SH-SY5Y (cell line): ENCODE results near the gene RIN1.

Source experiments
- GATA2 ChIP-seq: IDR thresholded peaks from 2 replicates; pipeline ENCODE4 v1.6.1; 2011; ENCODE audit warnings: mild to moderate bottlenecking, low read depth, low read length
- GATA3 ChIP-seq: IDR thresholded peaks from 2 replicates; pipeline ENCODE4 v1.6.1; 2011; ENCODE audit warnings: low read depth, mild to moderate bottlenecking, low read length, moderate library complexity

RIN1 gene

DNA sequence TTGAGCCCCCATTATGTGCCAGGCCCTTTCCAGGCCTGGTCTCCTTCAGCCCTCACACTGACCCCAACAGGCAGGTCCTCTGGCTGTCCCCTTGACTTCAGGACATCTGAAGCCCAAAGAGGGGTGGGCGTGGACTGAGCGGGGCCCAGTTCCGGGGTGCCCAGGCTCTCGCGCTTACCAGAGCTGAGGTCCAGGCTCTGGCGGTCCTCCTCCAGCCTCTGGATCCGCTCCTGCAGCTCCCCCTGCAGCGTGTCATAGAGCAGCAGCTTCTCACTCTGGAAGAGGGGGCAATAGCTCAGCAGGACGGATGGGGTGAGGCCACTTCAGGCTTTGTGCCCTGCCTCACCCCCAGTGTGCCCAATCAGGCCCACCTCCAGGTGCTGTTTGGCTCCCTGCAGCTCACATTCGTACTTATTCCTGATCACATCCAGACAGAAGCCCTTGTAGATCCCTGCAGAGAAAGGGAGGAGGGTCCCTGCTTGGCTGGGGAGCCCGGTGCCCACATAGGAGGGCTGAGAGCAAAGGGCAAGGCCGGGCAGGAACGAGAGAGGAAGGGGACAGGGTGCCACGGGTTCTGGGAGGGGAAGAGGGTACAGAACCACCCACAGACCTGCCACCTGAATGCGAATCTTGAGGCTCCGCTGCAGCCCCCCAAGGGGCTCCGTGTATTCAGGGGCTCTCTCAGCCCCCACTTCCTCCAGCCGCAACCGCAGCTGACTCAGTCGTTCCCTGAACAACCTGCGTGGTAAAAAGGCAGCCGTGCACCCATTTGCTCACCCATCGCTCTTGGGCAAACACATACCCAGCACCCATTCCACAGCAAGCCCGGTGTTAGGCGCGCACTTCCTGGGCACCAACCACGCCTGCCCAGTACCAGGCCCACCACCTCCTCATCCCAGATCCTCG, 4.6 kb upstream of the RIN1 start:
- TF ChIP-seq GATA2, result no peak

DNA sequence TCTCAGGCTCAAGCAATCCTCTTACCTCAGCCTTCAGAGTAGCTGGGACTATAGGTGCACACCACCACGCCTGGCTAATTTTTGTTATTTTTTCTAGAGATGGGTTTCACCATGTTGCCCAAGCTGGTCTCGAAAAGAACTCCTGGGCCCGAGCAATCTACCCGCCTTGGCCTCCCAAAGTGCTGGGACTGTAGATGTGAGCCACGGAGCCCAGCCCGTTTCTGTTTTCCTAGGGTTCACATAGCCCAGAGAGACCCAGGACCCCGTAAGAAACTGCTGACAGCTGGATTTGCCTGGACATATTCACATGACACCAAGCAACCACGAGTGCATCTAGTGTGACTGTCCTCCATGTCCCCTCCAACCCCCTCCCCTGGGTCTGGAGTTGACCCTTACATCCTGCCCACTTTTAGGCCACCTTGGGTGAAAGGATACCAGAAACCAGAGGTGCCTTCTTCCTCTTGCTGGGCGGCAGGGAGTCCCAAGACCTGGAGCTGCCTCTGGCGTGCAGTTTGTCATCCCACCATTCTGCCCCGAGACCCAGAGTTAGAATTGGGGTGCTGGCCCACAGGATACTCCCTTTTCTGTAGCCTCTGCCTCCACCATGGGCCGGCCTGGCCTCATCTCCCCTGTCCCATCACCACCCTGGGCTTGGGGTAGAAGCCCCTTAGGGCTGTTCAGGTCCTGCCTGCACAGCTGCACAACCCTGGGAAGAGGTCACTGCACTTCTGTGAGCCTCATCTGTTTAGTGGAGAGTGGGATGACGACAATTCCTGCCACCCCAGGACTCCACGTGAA, 3.7 kb upstream of the RIN1 start:
- no peak for TF ChIP-seq GATA3
- TF ChIP-seq GATA2, result no peak

DNA sequence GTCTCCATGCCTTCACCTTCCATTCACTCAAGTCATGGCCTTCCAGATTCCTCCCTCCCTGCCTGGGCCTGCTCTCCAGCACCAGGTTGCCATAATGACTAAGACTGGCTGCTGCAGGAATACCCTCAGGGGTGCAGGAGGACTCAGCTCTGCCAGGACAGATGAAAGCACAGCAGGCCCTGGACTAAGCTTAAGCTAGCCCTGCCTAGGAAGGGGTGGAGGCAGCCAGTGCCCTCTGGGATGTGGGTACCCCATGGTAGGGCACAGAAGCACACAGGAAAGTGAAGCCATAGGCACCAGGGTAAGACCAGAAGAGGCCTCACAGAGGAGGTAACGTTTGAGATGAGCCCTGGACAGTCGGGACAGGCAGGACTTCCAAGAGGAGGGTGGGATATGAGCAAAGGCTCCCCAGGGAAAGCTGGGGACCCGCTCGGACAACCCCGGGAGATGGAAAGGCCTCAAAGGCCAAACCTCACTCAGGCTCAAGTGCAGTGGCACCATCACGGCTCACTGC, 3.0 kb upstream of the RIN1 start:
- no peak for TF ChIP-seq GATA3
- TF ChIP-seq GATA2, result no peak

DNA sequence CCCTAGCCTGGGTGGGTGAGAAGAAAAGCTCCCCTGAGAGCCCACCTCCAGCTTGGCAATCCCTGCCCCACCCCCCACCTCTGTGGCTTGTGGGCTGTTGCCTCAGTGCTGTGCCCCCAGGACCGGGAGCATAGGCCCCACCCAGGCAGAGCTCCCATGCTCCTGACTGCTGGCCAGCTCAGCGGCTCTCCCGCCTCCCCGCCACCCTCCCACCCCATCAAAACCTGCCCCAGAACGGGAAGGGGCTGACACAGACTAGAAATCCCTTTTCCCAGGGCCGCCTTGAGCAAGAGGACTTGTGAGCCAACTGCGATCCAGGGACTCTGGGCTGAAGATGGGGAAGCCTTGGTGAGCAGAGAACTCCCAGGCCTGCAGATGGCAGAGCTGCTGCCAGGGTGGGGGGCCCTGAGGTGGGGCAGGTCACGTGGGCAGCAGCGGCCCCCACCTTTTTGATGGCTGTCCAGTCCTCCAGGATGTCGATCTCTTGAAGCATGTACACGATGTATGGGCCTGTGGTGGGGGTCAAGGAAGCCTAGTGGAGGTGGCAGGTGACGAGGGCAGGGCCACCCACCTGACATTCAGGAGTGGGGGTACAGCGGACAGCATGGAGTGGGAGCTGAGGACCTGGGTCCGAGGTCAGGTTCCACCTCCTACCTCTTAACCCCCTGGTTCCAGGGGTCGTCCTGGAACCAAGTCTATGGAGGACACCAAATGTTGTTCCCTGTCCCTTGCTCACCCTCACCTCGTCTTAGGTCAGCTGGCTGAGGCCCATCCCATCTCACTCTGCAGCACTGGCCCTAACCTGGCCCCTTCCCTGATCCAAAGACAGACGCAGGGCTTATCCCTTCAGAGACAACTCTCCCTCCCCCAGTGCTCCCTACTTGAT, 2.3 kb upstream of the RIN1 start:
- TF ChIP-seq GATA3 (no peak), GATA2 (no peak)

DNA sequence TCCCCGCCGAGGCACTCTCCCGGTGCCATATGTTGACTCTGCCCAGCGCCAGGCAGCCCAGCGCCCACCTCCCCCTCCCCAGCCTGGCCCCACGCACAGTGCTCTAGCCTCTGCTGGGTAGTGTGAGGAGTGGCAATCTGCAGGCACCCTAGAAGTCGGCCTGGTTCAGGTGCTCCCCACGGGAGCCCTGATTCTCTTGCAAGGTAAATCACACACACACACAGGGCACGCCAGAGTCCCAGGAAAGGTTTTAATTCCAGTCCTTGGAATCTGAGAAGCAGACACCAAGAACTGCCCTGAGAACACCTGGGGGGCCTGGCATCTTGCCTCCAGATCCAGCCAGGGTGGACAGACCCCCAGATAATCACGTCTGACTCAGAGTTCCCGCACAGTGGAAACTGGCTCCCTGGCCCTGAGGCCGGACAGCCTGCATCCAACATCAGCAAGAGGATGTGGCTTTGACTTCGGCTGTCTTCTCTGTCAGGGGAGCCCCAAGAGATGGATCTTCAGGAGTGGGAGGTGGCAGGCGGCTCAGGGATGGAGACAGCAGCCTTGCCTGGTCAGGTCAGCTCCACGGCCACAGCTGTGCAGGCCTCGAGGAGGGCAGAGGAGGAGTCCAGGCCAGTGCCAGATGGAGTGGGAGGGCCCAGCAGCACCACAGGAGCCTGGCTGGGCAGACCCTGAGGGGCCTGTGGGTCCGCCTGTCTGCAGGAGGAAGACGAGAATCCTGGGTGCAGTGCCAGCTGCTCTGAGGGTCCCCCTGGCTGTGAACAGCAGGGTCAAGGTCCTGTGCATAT, 1.1 kb upstream of the RIN1 start:
- TF ChIP-seq GATA3 (no peak), GATA2 (no peak)

DNA sequence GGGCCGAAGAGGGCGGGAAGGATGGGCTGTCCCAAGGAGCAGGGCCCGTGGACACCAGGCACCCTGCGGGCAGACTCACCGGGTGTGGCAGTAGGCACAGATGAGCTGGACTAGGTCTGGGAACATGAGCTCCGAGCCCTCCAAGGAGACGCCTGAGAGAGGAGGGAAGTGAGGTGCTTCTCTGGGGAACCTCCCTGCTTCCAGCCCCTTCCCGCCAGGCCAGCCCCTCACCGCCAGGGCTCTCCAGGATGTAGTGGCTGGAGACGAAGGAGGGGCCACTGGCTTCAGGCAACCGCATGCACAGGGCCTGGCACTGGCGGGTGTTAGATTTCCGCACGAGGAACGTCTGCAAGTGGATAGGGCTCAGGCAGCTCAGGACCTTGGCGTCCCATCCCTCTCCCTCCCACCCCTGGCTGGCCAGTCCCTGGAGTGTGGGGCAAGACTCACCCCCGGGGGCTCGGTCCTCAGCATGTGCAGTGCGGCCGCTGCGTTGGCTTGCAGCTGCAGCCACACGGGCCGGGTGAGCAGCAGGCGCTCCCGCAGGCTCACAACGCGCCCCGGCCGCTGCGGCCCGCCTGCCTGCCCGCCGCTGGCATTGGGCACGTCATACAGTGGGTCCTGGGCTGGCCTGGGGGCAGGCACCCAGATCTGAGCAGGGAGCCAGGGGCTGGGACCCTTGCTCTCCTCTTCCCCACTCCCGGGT, 552 bp downstream of the RIN1 start:
- TF ChIP-seq GATA2 (no peak), GATA3 (no peak)

DNA sequence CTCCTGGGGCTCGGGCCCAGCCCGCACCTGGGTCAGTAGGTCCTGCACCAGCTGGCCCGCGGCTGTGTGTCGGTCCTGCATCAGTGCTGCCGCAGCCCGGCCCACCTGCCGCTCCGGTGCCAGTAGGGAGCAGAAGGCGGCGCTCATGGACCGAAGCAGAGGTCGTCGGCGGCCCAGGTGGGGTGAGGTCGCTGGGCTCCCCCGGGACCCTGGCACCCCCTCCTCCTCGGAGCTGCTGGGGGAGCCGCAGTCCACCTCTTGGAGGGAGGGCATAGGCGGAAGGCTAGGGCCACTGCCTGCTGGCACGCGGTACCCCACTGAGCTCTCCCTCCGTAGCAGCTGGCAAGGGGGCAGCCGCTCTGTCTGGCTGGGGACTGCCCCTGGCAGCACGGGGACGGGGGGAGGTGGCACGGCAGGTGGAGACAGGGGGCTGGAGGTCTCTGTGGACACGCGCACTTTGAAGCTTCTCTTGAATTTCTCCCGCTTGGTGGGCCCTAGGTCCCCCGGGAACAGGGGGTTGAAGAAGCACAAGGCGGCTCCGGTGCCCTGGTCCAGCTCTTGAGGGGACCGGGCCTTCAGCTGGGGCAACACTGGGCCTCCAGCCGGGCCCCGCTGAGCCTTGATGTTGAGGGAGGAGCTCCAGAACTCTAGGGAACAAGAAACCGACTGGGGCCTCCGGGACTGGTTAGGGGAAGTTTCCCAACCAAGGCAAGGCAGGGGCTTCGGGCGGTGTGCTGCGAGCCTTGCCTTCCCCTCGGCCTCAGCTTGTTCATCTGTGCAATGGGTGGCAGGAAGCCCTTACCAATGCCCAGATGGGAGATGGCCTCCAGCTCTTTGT, 1.4 kb downstream of the RIN1 start:
- TF ChIP-seq GATA3, result no peak
- no peak for TF ChIP-seq GATA2

DNA sequence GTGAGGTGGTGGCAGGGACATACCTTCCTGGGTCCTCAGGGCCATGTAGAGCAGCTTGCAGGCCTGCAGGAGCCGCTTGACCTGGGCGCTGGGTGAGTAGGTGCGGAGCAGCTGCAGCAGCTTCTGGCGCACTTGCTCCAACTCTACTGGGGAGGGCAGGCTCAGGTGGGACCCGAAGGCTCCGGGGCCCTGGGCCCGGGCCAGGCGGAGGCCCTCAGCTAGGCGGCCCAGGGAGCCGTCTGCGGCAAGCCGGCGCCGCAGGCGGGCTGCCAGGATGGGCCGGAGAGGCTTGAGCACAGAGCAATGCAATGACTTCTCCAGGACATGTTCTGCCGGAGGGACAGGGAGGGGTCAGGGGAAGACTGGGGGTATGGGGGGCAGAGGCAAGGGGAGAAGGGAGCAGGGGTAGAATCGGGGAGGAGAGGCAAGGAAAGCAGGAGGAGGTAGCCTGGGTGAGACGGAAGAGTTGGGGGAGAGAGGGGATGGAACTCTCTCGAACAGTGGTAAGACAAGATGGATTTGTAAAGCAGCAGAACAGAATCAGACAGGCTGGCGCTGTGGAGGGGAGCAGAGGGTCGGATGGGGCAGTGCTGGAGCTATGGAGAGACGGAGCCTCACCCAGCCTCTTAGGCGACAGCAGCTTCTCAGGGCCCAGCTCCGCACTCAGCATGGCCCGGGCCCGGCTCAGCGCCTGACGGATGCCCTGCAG, 2.2 kb downstream of the RIN1 start:
- TF ChIP-seq GATA3 (no peak), GATA2 (no peak)

DNA sequence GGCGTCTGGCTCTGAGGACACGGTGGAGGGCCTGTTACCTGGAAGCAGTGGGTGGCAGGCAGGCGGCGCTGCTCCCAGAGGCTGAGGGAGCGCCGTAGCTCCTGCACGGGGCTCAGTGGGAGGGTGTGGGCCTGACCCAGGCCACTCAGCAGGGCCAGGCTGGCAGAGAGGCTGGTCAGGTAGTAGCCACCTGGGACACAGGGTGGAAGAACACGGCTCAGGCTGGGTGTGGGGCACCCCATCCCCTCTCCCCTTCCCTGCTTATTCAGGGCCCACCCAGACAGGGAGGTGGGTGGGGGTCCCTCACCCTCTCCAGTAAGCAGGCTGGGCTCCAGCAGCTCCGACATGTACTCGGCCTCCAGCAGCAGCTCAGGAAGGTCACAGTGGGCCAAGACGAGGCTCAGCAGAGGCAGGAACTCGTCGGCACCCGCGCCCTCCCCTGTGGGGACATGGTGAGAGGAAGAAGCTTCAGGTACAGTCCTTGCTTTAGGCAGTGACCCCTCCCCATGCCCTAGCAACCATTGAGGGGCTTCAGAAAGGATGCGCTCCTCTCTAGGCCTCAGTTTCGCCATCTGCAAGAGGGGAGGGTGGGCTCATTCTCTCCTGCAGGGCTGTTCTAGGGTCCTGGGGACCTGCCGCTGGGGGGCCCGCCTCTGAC, 2.9 kb downstream of the RIN1 start:
- no peak for TF ChIP-seq GATA2
- TF ChIP-seq GATA3, result no peak

DNA sequence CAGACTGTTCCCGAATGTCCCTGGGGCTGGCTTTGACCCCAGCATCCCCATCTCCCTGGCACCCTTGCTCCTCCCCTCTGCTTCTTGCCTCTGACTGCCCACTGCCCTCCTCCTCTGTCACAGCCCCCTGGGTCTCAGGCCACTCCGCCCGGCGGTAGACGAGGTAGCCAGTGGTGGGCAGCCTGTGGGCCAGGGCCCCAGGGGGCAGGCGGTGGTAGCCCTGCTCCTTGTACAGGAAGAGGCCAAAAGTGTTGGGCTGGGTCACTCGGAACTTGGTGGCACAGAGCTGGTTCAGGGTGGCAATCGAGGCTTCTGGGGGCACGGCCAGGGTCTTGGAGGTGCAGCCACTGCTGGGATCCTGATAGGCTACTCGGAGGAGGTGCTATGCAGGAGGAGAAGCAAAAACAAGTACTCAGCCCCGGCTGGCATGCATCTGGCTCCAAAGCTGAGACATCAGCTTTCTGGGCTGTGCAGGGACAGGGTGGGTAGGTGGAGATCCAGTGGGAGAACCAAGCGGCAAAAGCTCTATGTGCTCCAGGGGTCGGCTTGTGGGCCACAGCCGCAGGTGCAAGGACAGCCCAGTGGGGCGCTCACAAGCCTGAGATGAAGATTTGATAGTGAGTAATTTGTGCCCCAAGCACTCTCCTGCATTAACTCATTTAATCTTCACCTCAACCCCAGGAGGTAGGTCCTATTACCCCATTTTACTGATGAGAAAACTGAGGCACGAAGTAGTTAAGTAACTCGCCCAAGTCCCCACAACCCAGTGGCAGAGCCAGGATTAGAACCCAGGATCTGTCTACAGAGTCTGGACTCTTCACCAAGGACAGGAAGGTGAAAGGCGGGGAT, 3.6 kb downstream of the RIN1 start:
- no peak for TF ChIP-seq GATA2
- no peak for TF ChIP-seq GATA3
